Endothelial cell of umbilical vein (primary cell): ENCODE results near the gene TBCC. TPM values are rescaled to one million over a fixed set of nuclear protein-coding genes. Genes with fewer than 3 reads are reported as not detected.
A peak's percentile ranks its signal among the peaks of the same experiment; 100 is the strongest.

Source experiments
- BruUV-seq: library from RNA; stranded (reverse); fragments of 400-500 nt; replicated peaks from 2 replicates; lab custom pipeline; 2021; lab: Mats Ljungman, UMichigan
- CTCF ChIA-PET: fragments of 300-600, 350-600 bp; sonication (Branson Sonifier 250); formaldehyde crosslinking; loops from one replicate; lab custom pipeline; 2021; ENCODE audit warnings: antibody characterized with exemption, inconsistent platforms; lab: Charles Lee
- POLR2A ChIA-PET: fragments of 300-600, 350-600 bp; sonication (Branson Sonifier 250); formaldehyde crosslinking; loops from one replicate; lab custom pipeline; 2021; ENCODE audit warnings: antibody characterized with exemption, inconsistent platforms; lab: Charles Lee
- DNase-seq: peaks from one replicate; pipeline ENCODE4 v3.0.0-alpha.2; 2011; ENCODE audit warnings: low read depth, low spot score
- FAIRE-seq: peaks from 2 replicates; lab custom pipeline; 2011; peaks lifted over from hg19 to GRCh38; lab: Jason Lieb, UNC
- H2AFZ ChIP-seq: 2 replicates; pipeline ENCODE4 v1.6.0; 2012; ENCODE audit warnings: low read depth, low read length, control low read depth, inconsistent platforms
- H3K27ac ChIP-seq: 2 replicates; pipeline ENCODE4 v1.5.1; 2011; ENCODE audit warnings: low read depth, mild to moderate bottlenecking, control low read depth, low read length, moderate library complexity; ENCODE audit not compliant: insufficient read depth
- H3K27me3 ChIP-seq, 2 experiments: 2 replicates each; pipeline versions ENCODE4 v1.6.0 to v1.6.1; 2011; ENCODE audit warnings: low read length in 2 of 2, mixed read lengths in 1 of 2; ENCODE audit not compliant: control insufficient read depth in 2 of 2, insufficient read depth in 2 of 2
- H3K36me3 ChIP-seq, 2 experiments: 2 replicates in 1 of 2; 3 replicates in 1 of 2; pipeline ENCODE4 v1.5.1; 2011; ENCODE audit warnings: low read length in 2 of 2, mild to moderate bottlenecking in 1 of 2, moderate library complexity in 1 of 2; ENCODE audit not compliant: control insufficient read depth in 2 of 2, insufficient read depth in 2 of 2; ENCODE audit errors: extremely low read depth in 1 of 2
- H3K4me1 ChIP-seq: 3 replicates; pipeline ENCODE4 v1.5.1; 2011; ENCODE audit warnings: mild to moderate bottlenecking, low read length; ENCODE audit not compliant: control insufficient read depth, insufficient read depth; ENCODE audit errors: extremely low read depth
- H3K4me2 ChIP-seq: 2 replicates; pipeline ENCODE4 v1.6.1; 2011; ENCODE audit warnings: low read length, control low read depth, mixed read lengths; ENCODE audit not compliant: insufficient read depth
- H3K4me3 ChIP-seq, 3 experiments: fragments of 200-600 bp in 1 of 3; sonication (generic), shearing (Covaris generic) in 1 of 3; replicated peaks in 1 of 3; 2 replicates each; pipeline ENCODE4 v1.5.1; 2011 to 2016; ENCODE audit warnings: control low read depth in 3 of 3, low read length in 3 of 3, mild to moderate bottlenecking in 2 of 3, inconsistent platforms in 1 of 3, low read depth in 1 of 3, moderate library complexity in 1 of 3; ENCODE audit not compliant: insufficient read depth in 1 of 3
- H3K79me2 ChIP-seq: 2 replicates; pipeline ENCODE4 v1.6.0; 2012; ENCODE audit warnings: low read length, inconsistent platforms; ENCODE audit not compliant: control insufficient read depth, insufficient read depth
- H3K9ac ChIP-seq: replicated peaks from 2 replicates; pipeline ENCODE3; 2011; ENCODE audit warnings: low read length, control low read depth; ENCODE audit not compliant: insufficient read depth; ENCODE audit errors: extremely low read depth
- H3K9me1 ChIP-seq: replicated peaks from 3 replicates; pipeline ENCODE4 v1.6.0; 2011; ENCODE audit warnings: mild to moderate bottlenecking, low read length; ENCODE audit not compliant: control insufficient read depth, insufficient read depth; ENCODE audit errors: extremely low read depth
- H3K9me3 ChIP-seq: replicated peaks from 2 replicates; pipeline ENCODE4 v1.5.1; 2012; ENCODE audit warnings: low read length, inconsistent platforms; ENCODE audit not compliant: control insufficient read depth, insufficient read depth
- H4K20me1 ChIP-seq: replicated peaks from 2 replicates; pipeline ENCODE3; 2011; ENCODE audit warnings: mild to moderate bottlenecking, low read length; ENCODE audit not compliant: control insufficient read depth, insufficient read depth; ENCODE audit errors: extremely low read depth
- CTCF ChIP-seq, 2 donors: IDR thresholded peaks; 1 replicate in 1 of 2; 2 replicates in 1 of 2; pipeline ENCODE4 v1.5.1; 2011; ENCODE audit warnings: low read length in 2 of 2, mild to moderate bottlenecking in 2 of 2, moderate library complexity in 2 of 2, control low read depth in 1 of 2, inconsistent platforms in 1 of 2, low read depth in 1 of 2; ENCODE audit not compliant: insufficient read depth in 1 of 2; ENCODE audit errors: extremely low read depth in 1 of 2
- EZH2 ChIP-seq: IDR thresholded peaks from 2 replicates; pipeline ENCODE4 v1.6.1; 2012; ENCODE audit warnings: borderline replicate concordance, low read depth, mild to moderate bottlenecking, moderate library complexity, low read length, inconsistent platforms; ENCODE audit not compliant: severe bottlenecking
- GATA2 ChIP-seq: IDR thresholded peaks from 2 replicates; pipeline ENCODE4 v1.7.0; 2011; ENCODE audit warnings: low read depth, mild to moderate bottlenecking, moderate library complexity, mixed read lengths, low read length; ENCODE audit not compliant: insufficient read length, insufficient read depth
- MYC ChIP-seq: IDR thresholded peaks from one replicate; pipeline ENCODE4 v1.6.1; 2011; ENCODE audit warnings: mild to moderate bottlenecking, low read depth, low read length
- dilution Hi-C: fragments of 300-500 bp; cut with MboI; formaldehyde crosslinking; loops from one replicate; pipeline ENCODE4 v1.15.0; 2019; ENCODE audit warnings: low sequenced_read_pairs; ENCODE audit not compliant: extremely low pct_ligation_motif_present
- intact Hi-C: fragments of 100-400 bp; cut with micrococcal nuclease; formaldehyde crosslinking; loops from one replicate; pipeline ENCODE4 v1.10.0; 2022
- polyA plus RNA-seq, 4 experiments: library from polyadenylated mRNA; depleted of rRNA in 3 of 4; stranded (reverse) in 3 of 4; unstranded in 1 of 4; fragments of >200 nt; gene quantifications; 2 replicates each; pipeline versions ENCODE4 v1.2.1 to v1.2.3, GENCODE V29; 2011 to 2012; ENCODE audit warnings: missing spikeins in 1 of 4
- total RNA-seq: library from RNA; stranded (reverse); gene quantifications from 2 replicates; pipeline ENCODE4 v1.2.3, GENCODE V29; 2021

The TBCC gene
- total and polyA plus RNA-seq, 2 donors (not counting 3 experiments of a cell fraction or from before 2014, with no cell fraction given): 15.9 to 19.1 TPM

GRCh38 chr6:42726485-42727086 is 19.3 kb downstream of the TBCC start:
- CTCF ChIA-PET: interaction anchor here (0.8 to 4.5 kb wide), 33 partner anchors 9 to 466 kb away, joined by 3 to 94 read pairs (median 6); partner anchors contain the start of genes BICRAL, RPL7L1 and TBCC
- H3K4me2 ChIP-seq: peak overlapping the region; percentile 83
- H3K9me3 ChIP-seq: no peaks in the 10 kb centered on the region
- peak; percentile 79 to 86 for TF ChIP-seq CTCF (IDR thresholded peaks at IDR 0.05; ENCODE audit: extremely low read depth in 1 of 2, insufficient read depth in 1 of 2, low read depth in 1 of 2, low read length in 2 of 2)
- no peak for TF ChIP-seq MYC
- no peak for TF ChIP-seq GATA2
- no peak for TF ChIP-seq EZH2
- H3K4me3 ChIP-seq: peak overlapping the region; percentile 31 to 68 (median 48)
- no peaks in the 10 kb centered on the region for H3K9me1 ChIP-seq
- dilution Hi-C loops: no loop called here
- peaks cover 11% of the 10 kb centered on the region for H3K4me1 ChIP-seq
- peak overlapping the region; percentile 98 for H2AFZ ChIP-seq
- no peaks in the 10 kb centered on the region for H4K20me1 ChIP-seq
- peak; percentile 82 for FAIRE-seq
- no peaks in the 10 kb centered on the region for H3K36me3 ChIP-seq
- no peaks in the 10 kb centered on the region for H3K79me2 ChIP-seq
- DNase-seq: peak; percentile 88
- no peaks in the 10 kb centered on the region for H3K27me3 ChIP-seq
- intact Hi-C loops: loop anchor here (1.0 to 5.0 kb wide), 7 partner anchors 20 to 171 kb away; partner anchors contain the start of genes BICRAL and TBCC
- BruUV-seq: TSS peak; percentile 45
- POLR2A ChIA-PET: interaction anchor here (0.7 to 1.7 kb wide), 4 partner anchors 19 to 153 kb away, joined by 3 to 7 read pairs (median 4); partner anchors contain the start of genes BICRAL, RPL7L1 and TBCC
- peak overlapping the region; percentile 72 for H3K9ac ChIP-seq
- H3K27ac ChIP-seq: peak overlapping the region; percentile 37
